ENCODE data around the gene SEMA3E.

DNA sequence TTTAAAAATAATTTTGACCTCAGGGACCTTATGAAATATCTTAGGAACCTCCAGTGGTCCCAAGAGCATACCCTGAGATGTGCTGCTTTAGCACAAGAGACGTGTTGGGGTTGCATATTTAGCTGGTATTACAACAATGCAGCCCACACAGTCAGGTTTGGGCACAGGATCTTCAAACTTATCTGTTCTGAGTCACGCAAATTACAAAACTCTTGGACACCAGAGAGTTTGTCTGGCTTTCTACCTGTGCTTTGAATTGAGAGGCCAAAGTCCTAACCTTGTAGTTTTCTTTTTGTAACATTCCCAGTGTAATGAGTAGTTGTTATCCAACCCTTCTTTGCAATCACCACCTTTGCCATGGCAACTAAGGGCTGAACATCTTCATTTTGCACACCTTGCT, 322.7 kb downstream of the SEMA3E start:
- TF ChIP-seq, protein P1, sequence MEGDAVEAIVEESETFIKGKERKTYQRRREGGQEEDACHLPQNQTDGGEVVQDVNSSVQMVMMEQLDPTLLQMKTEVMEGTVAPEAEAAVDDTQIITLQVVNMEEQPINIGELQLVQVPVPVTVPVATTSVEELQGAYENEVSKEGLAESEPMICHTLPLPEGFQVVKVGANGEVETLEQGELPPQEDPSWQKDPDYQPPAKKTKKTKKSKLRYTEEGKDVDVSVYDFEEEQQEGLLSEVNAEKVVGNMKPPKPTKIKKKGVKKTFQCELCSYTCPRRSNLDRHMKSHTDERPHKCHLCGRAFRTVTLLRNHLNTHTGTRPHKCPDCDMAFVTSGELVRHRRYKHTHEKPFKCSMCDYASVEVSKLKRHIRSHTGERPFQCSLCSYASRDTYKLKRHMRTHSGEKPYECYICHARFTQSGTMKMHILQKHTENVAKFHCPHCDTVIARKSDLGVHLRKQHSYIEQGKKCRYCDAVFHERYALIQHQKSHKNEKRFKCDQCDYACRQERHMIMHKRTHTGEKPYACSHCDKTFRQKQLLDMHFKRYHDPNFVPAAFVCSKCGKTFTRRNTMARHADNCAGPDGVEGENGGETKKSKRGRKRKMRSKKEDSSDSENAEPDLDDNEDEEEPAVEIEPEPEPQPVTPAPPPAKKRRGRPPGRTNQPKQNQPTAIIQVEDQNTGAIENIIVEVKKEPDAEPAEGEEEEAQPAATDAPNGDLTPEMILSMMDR (conservative IDR thresholded peaks at IDR 0.05 in 1 of 2, IDR thresholded peaks at IDR 0.05 in 1 of 2; ENCODE audit: extremely low read depth in 1 of 2, insufficient read depth in 1 of 2, low read depth in 1 of 2, low read length in 2 of 2): no peak
- TF ChIP-seq EZH2 (IDR thresholded peaks at IDR 0.05; ENCODE audit: borderline replicate concordance, low read length): no peak
